ENCODE measurements around the gene C8B. TPM values are rescaled to one million over a fixed set of nuclear protein-coding genes. Genes with fewer than 3 reads are reported as not detected.

The C8B gene
- total and polyA plus RNA-seq, 2 of the 13 experiments (the other 11 are each of a cell fraction or from before 2014, with no cell fraction given) = 8.4 to 11.3 TPM

GRCh38 chr1:56910441-56910985, 55.3 kb downstream of the C8B start (continued):
- no peak for TF ChIP-seq AKNA (CRISPR knock-in tag; IDR thresholded peaks at IDR 0.05; ENCODE audit: borderline replicate concordance)
- no peak for TF ChIP-seq ZNF101 (CRISPR knock-in tag; IDR thresholded peaks at IDR 0.05; ENCODE audit: borderline replicate concordance, low read depth)
- no peak for TF ChIP-seq RELA (CRISPR knock-in tag; IDR thresholded peaks at IDR 0.05)
- TF ChIP-seq MBNL3 (CRISPR knock-in tag; conservative IDR thresholded peaks at IDR 0.05) = no peak
- TF ChIP-seq REXO4 (CRISPR knock-in tag; IDR thresholded peaks at IDR 0.05; ENCODE audit: borderline replicate concordance) = no peak
- 0 out of 2 replicates have a peak, but pooled peaks have one; percentile 32 for TF ChIP-seq KLF6 (CRISPR knock-in tag; IDR thresholded peaks at IDR 0.05)
- peak; percentile 95 for TF ChIP-seq MIER3 (CRISPR knock-in tag; IDR thresholded peaks at IDR 0.05; ENCODE audit: borderline replicate concordance)
- peak; percentile 100 for TF ChIP-seq ARID5B (CRISPR knock-in tag; IDR thresholded peaks at IDR 0.05)
- TF ChIP-seq TAF1 (CRISPR knock-in tag; IDR thresholded peaks at IDR 0.05) = no peak
- peak; percentile 85 for TF ChIP-seq ZMAT3 (CRISPR knock-in tag; conservative IDR thresholded peaks at IDR 0.05)
- TF ChIP-seq PRDM15 (CRISPR knock-in tag; IDR thresholded peaks at IDR 0.05) = no peak
- no peak for TF ChIP-seq NFE2L1 (CRISPR knock-in tag; IDR thresholded peaks at IDR 0.05; ENCODE audit: borderline replicate concordance)
- no peak; the same call in 1 of the 2 replicates for TF ChIP-seq CCDC6 (CRISPR knock-in tag; IDR thresholded peaks at IDR 0.05)
- no peak for TF ChIP-seq SIN3B (IDR thresholded peaks at IDR 0.05; ENCODE audit: low read length)
- TF ChIP-seq ZNF24 (IDR thresholded peaks at IDR 0.05) = no peak
- no peak for TF ChIP-seq HOXA9 (CRISPR knock-in tag; IDR thresholded peaks at IDR 0.05; ENCODE audit: borderline replicate concordance)
- peak; percentile 89 for TF ChIP-seq HMG20B (CRISPR knock-in tag; conservative IDR thresholded peaks at IDR 0.05)
- no peak for TF ChIP-seq ZNF879 (CRISPR knock-in tag; IDR thresholded peaks at IDR 0.05)

All from HepG2 (cell line).